ENCODE data around the gene GRIA1.

GRCh38 chr5:153654504-153655200, 164.2 kb downstream of the GRIA1 start:
- TF ChIP-seq CTCF (IDR thresholded peaks at IDR 0.05) = no peak
- no peak for TF ChIP-seq POLR2A (IDR thresholded peaks at IDR 0.05; ENCODE audit: low read depth)
- no peak for TF ChIP-seq POLR2AphosphoS5 (IDR thresholded peaks at IDR 0.05)
